Cerebellar nuclear complex (tissue), 1 donor: ENCODE results near the gene VAT1L.

ENCODE experiments used
- DNase-seq, 2 experiments: peaks; one replicate each; lab custom pipeline; 2025; lab: John Stamatoyannopoulos, UW

VAT1L gene

DNA sequence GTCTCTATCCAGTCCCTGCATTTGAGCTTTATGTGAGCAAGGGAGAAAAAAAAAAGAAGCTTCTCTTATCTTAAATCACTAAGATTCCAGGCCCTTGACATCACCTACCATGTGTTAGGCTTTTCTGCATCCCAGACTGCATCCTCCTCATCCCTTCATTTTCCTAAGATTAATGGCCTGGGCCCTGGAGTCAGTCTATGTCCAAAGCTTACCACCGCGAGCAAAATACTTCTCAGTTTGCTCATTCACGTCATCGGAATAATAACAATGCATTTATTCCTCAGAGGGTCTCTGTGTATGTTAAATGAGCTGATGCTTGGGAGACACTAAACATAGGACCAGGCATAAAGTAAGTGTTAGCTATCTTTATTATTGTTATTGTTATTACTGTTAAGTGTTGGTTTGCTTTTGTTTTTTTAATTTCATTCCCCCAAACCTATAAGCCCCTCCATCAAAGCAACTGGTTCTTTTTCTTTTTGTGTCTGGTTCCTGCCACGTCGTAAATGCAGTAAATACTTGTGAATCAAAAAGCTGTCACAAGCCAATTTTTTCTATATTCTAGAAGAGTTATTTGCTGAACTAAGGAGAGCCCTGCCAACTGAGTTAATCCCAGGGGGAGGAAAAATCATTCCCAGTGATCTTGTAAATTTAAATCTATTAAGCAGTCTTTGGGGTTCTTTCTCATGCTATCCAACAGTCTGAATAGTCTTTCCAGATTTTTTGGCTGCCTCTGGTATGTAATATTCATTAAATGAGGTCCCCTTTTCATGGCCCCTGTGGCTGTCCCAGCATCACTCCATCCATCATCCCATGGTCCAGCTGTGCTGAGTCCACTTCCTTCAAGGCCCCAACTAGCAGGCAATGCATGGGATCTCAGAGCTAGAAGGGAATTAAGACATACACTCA lies 46.5 kb downstream of the VAT1L start:
- no peak for DNase-seq

DNA sequence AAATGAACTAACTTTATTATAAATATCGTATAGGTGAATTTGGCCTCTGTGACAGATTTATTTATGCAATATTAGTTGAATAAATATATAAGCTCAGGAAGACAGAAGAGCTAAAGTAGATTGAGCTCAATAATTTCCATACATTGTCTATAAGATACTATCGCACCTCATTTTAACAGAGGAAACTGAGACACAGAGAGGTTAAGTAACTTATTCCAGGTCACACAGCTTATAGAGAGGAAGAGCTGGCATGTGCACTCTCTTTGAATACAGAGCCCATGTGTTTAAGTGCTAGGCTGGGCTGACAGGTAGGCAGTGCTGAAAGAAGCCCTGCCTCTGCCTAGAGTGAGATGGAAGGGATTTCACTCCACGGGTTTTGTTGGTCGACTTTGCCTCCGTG lies 48.4 kb downstream of the VAT1L start:
- DNase-seq = no peak

DNA sequence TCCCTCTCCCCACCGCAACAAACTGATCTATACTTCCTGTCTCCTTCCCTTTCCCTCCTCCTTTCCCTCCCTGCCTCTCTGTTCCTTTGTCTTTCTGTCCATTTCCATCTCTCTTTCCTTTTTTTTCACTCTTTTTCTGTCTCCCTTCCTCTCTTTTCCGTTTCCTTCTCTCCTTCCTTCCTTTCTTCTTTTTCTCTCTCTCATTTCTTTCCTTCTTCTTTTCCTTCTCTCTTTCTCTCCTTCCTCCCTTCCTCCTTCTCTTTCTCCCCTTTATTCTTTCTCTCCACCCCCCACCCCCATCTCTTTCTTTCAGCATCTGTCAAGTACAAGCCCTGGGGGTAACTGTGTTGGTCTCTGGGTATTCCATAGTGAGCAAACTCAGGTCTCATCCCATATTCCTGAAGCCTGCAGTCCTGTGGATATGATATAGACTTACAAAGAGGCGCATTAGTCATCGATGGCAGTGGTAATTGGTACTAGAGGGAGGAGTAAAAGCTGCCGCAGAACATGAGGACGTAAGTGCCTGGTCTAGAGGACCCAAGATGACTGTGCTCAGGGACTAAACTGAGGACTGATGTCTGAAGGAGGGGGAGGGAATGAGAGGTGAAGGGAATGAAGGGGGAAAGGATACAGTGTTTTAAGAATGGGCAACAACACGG lies 50.4 kb downstream of the VAT1L start:
- no peak for DNase-seq

DNA sequence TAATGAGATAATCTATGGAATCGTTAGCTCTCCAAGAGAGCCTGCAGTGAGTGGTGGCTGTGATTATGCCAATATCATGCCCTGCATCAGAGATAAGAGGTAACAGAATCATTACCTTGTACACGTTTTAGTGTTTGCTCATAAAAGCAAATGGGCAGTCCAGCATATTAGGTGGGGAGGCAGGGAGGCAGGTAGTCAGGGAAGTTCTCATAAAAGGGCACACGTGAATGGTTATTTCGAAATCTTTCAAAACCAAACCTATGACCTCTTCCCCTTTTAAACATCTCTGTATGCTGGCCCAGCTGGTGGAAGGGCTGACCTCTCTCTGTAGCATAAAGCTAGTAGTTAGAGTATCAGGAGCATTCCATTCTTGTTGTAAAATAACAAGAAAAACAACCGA lies 51.7 kb downstream of the VAT1L start:
- no peak for DNase-seq

DNA sequence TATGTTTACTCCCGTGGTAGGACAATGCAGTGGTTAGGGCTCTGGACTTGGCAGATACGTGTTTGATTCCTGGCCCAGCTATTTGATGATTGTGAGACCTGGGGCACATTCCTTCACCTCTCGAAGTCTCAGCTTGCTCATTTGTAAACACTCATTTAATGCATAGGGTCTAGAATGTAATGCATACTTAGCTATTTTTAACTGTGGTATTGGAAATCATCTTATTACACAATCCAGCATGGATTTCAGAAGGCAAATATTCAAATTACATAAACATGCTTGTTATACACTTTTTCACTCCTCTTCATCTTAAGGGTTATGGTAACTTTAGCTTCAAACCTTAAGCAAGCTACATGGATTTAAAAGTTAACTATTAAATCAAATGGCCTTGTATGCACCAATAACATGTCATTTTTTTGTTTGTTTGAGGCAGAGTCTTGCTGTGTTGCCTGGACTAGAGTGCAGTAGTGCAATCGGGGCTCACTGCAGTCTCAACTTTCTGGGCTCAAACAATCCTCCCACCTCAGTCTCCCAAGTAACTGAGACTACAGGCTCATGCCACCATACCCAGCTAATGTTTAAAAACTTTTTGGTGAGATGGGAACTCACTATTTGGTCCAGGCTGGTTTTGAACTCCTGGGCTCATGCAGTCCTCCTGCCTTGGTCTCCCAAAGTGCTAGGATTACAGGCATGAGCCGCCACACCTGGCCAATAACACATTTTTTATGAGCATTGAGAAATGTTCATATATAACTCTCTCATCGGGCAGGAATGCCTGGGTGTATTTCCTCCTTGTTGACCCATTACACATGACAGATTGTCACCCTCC lies 52.5 kb downstream of the VAT1L start:
- DNase-seq = no peak

DNA sequence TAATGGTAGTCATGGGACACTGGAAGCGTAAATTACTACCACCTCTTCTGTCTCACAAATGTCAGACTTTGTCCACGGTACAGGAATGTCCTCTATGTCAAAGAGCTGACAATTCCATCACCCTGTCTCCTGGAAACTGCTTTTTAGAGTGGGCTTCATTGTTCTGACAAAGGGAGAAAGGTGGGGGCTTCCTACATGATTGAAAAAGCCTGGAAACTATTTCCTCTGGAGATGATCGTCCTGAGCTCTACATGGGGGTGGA lies 53.1 kb downstream of the VAT1L start:
- DNase-seq = no peak

DNA sequence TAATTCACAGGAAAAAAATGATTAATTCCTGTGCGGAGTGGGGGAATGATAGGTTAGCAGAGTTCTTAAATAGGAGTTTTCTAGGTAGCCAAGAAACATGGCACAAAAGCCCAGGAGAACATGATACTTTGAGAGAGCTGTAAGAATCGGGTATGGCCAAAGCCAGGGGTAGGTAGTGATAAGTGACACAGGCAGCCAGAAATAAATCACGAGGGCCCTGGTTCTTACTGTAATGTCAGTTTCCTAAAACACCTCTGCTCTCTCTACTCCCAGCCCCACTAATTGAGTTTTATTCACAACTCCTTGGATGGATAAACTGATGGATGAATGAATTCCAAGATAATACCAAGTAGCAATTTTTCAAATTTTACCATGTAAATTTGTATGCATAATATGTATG lies 54.1 kb downstream of the VAT1L start:
- DNase-seq = no peak

DNA sequence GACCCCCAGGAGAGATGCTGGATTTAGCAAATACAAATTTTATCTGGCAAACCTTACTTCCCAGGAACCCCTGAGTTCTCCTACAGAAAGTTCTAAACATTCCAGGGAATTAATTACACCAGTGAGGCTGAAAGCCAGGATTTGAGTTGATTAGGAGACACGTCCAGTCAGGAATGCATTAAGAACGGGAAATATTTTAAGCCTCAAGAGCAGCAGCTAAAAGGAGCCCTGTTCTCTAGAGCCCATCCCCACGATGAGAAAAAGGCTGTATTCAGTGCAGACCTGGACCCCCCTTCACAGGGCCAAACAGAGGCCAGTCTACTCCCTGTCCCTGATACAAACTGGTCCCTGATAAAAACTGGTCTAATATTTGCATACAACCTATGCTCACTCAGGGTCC lies 55.0 kb downstream of the VAT1L start:
- DNase-seq = no peak

DNA sequence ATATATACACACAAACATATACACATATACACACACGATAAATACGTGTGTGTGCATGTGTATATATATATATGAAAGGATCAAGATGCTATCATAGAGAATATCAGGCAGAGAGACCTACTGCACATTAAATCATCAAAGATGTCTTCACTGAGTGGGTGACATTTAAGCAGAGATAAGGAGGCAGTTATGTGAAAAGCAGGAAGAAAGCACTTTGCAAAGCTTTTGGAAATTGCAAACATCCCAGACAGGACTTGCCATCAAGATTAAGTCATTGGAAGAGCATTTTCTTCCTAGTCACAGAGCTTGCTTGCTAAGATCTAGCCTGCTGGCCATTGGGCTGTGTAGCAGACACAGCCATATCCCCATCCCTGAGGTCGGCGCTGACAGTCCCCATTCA lies 56.4 kb downstream of the VAT1L start:
- DNase-seq = no peak

DNA sequence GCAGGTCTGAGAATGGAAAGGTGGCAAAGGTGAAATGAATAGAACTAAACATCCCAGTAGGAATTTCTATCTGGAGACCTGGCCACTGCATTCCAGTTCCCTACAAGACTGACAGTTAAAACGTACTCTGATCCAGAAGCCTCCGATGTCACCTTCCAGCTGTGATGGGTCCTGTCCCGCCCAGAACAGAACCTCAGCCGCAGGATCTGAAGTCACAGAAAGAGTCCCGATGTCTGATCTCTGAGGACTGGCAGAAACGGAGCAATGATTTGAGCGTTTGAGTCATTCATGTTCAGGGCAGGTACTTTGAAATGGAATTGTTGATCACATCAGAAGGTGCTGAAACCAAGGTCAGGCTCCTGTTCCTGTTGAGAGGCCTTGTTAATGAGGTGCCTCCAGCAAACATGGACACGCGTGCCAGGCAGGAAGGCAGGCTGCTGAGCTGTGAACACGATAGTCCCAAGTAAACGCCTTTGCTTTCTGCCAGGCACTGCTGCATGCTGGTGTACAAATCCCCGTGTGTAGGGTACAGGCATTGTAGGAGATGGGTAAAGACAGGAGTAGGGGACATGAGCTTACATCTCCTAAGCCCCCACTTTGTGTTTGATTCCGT lies 61.4 kb downstream of the VAT1L start:
- no peak for DNase-seq

DNA sequence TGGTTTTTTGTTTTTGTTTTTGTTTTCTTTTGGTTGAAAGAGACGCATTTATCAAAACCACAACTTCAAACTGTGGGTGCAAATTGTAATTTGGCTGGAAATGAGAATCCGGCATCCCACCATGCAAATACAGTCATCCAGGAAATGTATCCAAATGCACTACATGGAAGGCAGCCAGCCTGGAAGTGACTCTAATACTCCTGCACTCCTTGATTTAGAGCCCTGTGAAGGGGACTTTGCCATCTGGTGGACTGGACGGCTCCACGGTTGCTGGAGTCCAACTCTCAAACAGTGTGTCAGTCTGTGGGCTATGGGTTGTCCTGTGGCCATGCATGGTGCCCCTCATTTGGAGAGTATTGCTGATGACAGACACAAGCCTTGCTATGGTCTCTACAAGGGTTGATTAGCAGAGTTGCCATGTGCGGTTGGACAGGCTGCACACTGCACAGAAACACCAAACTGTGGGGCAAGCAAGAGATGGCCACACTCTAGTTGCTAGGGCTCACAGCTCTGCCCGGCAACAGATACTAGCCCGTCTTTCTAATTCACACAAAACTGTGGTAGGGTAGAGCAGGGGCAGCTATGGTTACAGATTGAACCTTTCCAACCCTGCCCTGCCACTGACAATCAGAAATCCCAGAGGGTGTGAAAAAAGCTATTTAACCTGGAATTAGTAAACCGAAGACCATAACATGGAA lies 62.4 kb downstream of the VAT1L start:
- peak in 1 of 2 experiments; percentile 36 for DNase-seq

DNA sequence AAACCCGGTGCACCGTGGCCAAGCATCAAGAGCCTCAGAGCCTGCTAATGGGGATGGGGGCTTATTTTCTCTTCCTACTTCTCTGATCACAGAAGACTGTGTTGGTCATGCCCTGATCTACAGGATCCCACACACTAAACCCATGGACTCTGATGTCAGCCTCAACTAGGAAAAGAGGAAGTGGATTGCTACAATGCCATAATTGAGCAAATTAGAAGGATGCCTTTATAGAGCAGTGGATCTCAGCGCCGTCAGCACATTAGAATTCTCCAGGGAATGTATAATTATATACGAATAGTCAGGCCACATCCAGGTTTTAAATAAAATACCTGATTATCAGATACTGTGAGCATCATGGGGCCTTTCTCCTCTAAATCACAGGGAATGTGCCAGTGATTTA lies 64.8 kb downstream of the VAT1L start:
- no peak for DNase-seq

DNA sequence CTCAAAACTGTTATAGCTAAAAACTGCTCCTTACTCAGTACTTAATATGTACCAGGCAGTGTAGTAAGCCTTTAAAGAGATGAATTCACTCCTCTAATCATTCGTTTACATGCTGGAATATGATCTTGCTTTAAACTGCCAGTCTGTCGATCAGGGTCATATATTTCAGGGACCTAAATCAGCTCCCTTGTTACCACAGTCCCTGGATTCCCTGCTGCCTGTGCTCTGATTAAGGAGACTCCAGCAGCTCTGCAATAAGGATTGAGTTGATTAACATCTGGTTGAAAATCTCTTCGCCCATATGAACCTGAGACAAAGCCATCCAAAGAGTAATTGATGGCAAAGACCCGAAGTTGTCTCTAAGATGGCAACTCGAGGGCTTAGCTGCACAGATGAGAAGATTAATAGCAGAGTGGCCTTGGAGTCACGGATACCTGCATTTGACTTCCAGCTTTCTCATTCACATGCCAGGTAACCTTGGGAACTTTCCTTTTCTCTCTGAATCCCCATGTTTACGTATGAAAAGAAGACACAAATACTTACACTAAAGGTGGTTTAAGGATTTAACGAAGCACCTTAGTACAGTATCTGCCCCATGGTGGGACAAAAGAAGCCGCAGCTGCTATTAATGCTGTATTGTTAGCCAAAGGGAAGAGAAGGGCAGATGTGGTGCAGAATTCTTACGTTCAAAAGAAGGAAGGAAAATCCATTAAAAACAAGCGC lies 68.2 kb downstream of the VAT1L start:
- DNase-seq = no peak

DNA sequence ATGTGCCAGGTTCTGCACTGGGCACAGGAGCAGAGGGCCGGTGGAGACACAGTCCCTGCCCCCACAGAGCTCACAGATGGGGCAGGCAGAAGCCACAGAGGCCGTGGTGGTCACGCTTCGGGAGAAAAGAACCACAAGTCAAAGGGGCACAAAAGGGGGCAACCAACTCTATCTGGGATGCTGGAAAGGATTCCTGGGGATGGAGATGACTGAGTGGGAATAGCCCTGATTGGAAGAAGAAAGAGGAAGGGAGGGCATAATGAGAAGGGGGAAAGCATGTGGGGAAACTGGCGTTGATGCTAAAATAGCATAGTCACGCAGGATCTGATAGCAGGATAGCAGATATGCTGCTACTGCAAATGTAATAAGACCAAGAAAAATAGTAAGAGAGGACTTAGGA lies 69.7 kb downstream of the VAT1L start:
- DNase-seq = no peak

DNA sequence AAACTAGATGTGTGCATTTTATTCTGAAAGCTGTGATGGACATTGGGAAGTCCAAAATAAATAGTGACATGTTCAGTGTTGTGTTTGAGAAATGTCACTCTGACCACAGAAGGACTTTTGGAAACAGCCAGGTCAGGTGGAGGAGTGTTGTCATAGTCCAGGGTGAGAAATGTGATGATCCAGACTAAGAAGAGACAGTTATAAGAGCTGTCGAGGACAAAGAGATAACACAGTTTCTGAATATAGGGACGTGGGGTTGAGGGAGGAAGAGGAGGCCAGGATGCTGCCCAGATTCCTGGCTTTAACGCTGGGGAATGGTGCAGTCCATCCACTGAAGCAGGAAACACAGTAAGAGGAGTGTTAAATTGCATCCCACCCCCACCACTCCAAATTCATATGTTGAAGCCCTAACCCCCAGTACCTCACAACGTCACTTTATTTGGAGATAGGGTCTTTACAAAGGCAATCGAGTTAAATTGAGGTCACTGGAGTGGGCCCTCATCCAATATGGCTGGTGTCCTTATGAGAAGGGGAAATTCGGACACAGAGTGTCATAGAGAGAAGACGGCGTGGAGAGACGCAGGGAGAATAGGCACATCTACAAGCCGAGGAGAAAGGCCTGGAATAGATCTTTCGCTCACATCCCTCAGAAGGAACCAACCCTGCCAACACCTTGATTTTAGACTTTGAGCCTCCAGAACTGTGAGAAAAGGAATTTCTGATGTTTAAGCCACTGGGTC lies 71.3 kb downstream of the VAT1L start:
- DNase-seq = no peak

DNA sequence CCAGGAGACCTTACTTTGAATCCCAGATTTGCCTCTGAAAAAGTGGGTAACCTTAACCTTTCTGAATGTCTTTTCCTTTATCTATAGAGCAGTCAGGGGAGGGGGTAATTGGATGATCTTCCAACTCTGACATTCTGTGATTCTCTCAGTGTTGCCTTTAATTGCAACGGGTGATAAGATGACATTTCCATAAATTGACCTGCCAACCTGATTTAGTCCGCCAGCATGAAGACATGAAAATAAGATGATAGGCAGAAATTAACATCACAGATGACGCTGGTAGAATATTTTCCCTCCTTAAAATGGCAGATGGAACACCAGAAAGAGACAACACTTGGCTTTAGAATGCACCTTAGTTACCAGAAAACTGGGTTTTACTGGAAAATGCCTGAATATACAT lies 72.6 kb downstream of the VAT1L start:
- no peak for DNase-seq

DNA sequence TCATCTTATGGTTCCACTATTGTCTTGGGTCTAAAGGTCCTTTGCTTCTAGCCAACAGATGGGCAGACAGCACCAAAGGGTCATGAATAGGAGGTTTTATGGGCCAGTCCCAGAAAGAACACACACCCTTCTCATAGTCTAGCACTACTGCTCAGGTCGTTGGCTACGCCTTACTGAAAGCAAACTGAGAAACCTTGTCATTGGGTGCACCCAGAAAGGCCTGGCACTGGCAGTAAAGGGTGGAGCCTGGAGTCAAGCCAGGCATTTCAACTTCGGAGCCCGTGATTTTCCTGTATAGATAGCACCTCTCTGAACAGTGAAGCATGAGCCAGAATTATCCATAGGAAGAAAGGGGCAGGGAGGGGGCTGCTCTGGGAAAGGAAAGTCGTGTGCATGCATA lies 74.9 kb downstream of the VAT1L start:
- DNase-seq = no peak

DNA sequence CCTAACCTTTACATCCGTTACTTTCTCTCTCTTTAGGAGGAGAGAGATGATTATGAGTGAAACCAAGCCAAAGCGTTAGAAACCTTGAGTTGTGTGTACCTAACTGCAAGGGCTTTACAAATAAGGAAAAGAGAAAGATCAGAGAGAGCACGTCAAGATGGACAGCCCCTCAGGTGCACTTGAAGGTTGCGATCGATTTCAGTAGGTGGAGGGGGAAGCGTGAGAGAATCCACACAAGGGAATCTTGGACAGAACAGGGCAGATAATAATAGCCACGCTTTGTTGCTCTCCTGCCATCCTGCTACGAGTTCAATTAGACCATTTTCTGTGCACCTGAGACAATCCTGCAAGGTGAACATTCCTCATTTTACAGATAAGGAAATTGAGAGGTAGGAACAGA lies 78.4 kb downstream of the VAT1L start:
- no peak for DNase-seq

DNA sequence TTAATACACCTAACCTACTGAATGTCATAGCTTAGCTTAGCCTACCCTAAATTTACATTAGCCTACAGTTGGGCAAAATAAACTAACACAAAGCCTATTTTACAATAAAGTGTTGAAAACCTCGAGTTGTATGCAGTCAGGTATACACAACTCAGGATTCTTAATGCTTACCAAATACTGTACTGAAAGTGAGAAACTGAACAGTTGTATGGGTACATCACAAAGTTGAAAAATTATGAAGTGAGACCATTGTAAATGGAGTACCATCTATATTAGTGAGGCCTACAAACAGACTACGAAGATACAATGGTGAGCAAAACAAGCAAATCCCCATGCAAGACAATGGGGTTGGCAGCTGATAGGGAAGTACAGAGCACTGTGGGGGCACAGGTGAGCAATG lies 79.7 kb downstream of the VAT1L start:
- no peak for DNase-seq

DNA sequence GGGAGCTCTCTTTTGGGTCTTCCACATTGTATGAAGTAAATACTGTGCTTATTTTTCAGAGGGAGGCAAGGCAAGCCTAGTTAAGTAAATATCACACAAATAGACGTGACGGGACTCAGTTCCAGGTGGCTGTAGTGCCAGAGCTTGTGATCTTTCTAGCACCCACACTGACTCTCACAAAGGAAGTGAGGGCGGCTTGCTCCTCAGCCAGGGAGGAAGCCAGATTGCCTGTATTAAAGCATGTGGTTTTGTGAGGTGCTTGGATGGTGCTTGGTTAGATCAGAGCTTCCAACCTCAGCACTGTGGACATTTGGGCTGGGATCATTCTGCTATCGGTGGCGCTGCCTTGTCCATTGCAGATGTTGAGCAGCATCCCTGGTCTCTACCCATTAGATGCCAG lies 80.1 kb downstream of the VAT1L start:
- no peak for DNase-seq
